HG02943 (cell line): ENCODE data around the gene FAM171A2.
"Not testable (repeated sequence)": the region's sequence is repeated elsewhere in the genome, so short reads cannot be mapped to it uniquely, and the experiment has no call there.

Source experiments
- ATAC-seq: cut with Tn5 transposase; IDR thresholded peaks from one replicate; pipeline ENCODE4 v1.9.1; 2021; ENCODE audit warnings: mild to moderate bottlenecking, low read depth, moderate library complexity; ENCODE audit not compliant: unreplicated experiment

Gene FAM171A2

DNA sequence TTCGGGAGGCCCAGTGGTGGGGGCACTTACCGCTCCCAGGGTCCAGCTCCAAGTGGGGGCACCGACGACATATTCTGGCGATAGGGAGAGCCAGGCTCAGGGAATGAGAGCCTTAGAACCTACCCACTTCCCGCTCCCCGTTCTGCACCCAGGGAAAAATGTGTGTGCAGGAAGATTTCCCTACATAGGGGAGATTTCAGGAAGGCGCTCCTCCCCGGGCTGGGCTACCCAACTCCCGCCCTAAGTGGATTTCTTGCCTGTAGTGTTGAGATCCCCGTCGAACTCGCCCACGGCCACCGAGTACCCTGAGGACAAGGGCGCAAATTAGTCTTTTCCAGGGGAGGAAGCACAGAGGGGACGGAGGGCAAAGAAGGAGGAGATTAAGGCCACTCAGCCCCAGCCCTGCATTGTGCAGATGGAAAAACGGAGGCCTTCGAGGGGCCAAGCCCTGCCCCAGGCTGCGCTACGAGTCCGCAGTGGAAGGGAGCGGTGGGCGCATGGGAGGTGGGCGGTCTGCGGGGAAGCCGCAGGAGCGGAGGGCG lies 20.7 kb upstream of the FAM171A2 start:
- ATAC-seq, result no peak

DNA sequence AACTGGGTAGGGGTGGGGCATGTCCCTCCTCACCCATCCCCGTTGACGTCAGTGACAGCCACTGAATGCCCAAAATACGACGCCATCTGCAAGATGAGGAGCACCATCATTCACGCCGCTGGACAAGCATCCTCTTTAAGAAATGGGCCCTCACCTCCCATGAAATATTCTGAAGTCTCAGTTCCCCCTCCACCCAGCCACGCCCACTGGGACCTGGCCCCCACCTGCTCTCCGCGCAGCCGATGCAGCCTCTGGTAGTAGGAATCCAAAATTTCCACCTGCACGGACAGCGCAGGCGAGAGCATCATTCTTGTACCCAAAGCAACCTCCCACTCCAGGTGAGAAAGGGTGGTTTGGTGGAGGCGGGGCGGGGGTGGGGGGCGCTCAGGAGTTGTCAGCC lies 20.2 kb upstream of the FAM171A2 start:
- no peak for ATAC-seq

DNA sequence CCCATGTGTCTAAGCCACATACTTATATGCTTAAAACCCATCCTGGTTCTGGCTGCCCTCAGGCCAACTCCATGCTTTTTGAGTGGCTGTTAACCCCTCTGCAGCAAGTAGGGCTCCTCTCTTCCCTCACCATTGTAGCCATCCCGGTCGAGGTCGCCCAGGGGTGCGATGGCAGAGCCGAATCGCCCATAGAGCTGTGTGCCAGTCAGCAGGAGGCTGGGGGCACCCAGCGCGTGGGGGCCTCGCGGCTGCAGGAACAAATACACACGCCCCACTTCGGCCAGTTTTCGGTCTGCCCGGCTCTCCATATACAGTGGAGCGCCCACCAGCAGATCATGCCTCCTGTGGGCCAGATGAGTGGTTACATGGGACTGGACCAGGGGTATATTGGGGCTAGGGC lies 19.7 kb upstream of the FAM171A2 start:
- no peak for ATAC-seq

DNA sequence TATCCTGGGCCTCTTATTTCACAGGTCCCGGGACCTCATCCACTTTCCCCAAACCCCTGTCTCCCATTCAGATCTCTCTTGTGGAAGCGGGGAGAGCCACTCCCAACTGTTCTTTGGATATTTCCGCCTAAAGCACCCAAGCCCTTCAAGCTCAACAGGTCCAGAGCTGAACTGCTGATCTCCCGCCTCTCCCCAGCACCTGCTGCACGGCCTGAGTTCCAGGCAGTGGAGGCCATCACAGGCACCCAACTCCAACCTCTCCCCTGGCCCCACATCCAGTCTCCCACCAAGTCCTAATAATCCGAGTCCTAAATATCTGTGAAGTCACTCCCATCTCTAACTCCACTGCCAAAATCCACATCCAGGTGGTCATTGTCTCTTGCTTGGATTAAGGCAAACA lies 19.3 kb upstream of the FAM171A2 start:
- no peak for ATAC-seq

DNA sequence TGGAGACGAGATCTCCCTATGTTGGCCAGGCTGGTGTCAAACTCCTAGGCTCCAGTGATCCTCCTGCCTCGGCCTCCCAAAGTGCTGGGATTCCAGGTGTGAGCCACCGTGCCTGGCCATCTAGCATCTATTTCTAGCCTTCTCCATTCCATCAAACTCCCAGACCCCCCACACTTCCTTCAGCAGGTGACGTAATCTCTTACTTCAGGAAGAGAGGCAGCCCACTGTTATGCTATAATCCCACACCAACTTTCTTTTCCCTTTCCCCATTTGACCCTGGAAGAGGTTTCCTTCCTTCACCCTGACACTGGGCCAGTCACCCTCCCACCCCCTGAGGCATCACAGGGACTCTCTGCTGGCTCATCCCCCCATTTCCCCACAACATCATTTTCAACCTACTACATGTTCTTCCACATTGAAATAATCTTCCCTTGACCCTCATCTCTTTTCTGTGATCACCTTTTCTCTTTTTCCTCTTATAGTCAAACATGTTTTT lies 18.2 kb upstream of the FAM171A2 start:
- ATAC-seq, result no peak

DNA sequence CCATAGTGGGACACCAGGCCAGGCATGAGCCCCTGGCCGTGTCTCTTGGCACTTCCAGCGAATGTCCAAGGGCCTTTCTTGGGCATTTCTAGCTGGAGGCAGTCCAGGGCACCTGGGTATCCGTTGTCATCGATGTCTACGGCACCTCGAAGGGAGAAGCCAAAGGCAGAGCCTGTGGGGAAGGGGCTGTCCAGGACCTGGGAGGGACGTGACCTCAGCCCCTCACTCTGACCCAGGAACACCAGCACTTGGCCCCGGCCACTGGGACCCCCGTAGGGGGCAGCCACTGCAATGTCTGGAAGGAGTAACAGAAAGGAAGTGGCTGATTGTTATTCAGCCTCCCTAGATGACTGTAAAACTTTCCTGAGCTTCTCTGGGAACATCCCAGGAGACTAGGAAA lies 17.1 kb upstream of the FAM171A2 start:
- no peak for ATAC-seq

DNA sequence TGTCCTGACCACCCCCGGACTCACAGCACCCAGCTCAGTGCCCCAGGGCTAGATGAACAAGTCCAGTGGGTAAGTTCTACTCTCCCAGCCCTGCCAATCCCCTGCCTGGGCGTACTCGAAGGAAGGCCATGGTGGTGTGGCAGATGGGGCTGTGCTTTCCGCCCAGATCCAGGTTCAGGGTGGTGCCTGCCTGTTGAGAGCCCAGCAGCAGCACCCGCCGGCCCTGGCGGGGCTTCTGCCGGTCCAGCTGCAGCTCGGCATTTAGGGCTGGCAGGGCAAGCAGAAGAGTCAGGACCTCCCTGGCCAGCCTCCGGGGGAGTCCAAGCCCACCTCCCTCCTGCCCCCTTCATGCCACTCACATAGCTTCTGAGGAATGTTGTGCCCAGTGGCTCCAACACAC lies 16.2 kb upstream of the FAM171A2 start:
- no peak for ATAC-seq

DNA sequence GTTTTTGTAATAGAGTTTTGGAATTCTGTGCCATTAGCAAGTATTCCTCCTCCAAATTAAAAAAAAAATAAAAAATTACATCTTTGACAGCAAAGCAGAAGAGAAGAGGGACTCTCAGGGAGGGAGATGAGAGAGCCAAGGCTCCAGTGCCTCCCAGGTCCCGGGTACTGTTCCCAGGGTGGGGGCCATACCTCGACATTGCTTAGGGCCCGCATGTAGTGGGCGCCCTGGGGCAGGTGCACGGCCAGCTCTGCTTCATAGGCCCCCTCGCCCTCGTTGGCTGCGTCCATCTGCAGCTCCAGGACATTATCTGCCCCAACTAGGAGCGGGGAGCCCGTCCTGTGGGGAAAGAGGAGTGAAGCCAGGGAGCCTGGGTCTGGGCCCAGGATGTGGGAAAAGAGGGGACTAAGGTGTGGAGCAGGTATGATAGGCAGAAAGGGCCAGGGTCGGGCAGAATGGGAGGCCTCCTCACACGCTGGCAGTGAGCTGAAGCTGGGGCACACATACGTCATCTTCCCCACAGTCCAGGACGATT lies 14.6 kb upstream of the FAM171A2 start:
- ATAC-seq, result no peak

DNA sequence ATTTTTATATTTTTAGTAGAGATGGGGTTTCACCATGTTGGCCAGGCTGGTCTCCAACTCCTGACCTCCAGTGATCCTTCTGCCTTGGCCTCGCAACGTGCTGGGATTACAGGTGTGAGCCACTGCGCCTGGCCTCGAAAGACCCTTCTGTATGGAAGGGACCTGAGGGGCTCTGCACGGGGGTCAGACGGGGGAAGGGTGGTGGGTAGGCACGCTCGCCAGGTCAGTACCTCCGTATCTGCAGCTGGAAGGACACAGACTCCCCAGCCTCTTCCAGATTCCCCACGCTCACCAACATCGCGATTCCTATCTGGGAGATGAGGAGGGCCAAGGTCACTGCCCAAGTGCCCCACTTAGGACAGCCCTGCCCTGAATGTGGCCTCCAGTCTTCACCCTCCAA lies 13.1 kb upstream of the FAM171A2 start:
- no peak for ATAC-seq

DNA sequence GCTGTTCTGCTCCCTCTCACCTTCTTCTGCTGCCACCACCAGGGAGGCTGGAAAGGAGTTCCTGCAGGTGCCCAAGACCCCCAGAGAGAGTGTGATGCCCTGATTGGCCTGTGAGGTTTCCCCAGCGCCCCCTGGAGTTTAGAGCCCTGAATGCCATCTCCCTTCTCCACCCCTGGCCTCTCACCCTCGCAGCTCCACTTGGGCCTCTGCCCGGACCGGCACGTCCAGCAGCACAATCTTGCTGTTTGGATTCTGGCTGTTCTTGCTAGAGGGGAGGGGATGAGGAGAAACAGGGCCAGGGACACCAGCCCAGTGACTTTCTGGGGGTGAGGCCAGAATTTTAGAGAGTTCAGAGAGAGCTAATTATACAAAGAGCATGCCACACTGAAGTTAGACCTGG lies 12.5 kb upstream of the FAM171A2 start:
- no peak for ATAC-seq

DNA sequence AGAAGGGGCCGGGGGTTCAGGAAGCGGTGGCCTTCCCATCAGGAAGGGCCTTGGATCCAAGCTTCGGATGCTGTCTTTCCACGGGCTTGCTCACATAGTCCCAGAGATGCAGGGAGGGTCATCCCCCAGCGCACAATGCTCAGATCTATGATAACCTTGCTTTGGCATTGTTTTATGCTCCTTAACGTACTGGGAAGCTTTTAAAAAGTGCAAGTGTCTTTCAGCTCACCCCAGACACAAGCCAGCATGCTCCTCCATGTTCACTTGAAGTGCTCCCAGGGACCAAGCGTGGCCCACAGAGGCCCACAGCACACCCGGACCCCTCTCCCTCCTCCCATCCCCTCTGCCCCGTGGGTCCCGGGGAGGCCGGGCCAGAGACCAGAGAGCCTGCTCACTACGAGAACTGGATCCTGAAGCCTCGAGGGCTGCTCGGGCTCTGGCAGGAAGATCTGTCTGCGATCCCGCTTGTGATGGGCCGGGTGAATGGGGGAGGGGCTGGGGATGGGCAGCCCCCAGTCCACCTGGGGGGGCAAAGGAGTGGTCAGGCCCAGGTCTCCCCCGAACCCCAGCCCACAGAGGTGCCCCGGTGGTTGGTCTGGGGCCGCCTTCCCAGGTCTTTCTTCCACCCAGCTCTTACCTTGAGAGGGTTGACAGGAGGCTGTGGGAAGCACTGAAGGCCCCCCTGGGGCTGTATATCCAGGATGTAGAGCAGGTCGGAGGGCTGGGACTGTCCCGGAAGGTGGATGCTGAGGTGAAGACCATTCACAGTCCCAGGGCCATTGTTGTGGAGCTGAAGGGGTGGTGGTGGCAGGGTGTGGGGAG lies 11.8 kb upstream of the FAM171A2 start:
- no peak for ATAC-seq

DNA sequence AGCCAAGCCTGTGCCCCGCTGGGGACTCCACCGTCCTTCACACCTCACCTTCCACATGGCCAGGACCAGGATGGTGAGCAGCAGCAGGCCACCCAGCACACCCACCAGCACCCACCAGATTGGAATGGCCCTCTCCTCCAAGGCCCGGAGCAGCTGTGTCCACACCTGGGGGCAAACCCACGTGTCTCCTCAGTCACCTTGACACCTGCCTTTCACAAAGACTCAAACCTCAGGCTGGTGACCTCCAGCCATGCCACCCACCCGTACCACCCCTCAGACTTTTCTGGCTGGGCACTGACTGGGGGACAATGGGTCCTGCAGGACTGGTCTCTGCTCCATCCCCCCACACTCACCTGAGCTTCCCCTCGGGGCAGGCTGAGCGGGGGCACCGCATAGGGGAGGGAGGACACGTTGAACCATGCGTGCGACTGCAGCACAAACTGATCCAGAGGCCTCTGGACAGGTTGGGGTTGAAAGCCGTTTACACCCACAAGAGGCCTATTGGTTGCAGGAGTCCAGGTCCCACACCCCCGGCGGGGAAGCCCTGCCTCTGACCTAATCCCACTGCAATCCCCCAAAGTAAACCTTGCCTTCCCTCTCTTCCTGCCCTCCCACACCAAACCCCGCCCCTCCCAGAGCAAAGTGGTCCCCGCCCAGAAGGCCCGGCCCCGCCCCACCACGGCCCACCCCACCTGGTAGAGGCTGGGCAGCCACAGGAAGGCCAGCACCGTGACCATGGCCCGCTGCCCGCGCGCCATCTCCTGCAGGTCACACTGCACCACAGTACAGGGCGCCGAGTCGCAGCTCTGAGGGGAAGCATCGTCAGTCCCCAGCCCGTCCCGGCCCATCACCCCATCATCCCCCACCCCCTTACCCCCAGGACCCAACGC lies 10.9 kb upstream of the FAM171A2 start:
- ATAC-seq, result no peak

DNA sequence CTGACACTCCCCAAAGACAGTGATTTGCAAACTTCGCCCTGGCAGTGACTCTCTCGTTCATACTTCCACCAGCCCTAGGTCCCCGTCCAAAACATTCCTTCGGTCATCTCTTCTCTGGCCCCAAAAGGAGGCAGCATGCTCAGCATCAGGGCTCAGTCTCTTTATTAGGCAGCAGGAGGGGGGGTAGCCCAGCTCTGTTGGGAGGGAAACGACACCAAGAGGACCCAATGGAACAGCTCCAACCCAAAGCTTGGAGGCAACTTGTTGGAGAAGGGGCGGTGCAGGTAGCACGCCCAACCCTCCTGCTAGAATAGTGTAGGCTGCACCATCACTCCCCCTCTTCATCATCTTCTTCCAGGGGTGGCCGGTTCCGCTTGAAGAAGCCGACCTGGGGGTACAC lies 8.4 kb upstream of the FAM171A2 start:
- ATAC-seq, result no peak

DNA sequence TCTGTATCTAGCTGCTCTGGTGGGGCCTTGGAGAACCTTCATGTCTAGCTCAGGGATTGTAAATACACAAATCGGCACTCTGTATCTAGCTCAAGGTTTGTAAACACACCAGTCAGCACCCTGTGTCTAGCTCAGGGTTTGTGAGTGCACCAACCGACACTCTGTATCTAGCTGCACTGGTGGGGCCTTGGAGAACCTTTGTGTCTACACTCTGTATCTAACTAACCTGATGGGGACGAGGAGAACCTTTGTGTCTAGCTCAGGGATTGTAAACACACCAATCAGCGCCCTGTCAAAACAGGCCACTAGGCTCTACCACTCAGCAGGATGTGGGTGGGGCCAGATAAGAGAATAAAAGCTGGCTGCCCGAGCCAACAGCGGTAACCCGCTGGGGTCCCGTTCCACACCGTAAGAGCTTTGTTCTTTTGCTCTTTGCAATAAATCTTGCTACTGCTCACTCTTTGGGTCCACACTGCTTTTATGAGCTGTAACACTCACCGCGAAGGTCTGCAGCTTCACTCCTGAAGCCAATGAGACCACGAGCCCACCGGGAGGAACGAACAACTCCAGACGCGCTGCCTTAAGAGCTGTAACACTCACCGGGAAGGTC lies 5.9 kb upstream of the FAM171A2 start:
- not testable (repeated sequence) for ATAC-seq

DNA sequence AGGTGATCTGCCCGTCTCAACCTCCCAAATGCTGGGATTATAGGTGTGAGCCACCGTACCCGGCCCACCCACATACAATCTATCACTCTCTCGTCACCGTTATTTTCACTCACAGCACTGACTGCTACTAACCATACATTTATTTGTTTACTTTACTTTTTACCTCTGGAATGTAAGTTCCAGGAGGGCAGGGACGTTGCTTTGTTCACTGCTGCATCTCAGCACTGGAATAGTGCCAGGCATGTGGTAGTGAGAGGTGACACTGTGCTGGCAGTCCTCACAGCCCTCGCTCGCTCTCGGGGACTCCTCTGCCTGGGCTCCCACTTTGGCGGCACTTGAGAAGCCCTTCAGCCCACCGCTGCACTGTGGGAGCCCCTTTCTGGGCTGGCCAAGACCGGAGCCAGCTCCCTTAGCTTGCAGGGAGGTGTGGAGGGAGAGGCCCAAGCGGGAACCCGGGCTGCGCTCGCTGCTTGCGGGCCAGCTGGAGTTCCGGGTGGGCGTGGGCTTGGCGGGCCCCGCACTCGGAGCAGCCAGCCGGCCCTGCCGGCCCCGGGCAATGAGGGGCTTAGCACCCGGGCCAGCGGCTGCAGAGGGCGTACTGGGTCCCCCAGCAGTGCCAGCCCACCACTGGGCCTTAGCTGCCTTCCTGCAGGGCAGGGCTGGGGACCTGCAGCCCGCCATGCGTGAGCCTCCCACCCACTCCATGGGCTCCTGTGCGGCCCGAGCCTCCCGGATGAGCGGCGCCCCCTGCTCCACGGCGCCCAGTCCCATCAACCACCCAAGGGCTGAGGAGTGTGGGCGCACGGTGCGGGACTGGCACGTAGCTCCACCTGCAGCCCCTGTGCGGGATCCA lies 5.0 kb upstream of the FAM171A2 start:
- not testable (repeated sequence) for ATAC-seq

DNA sequence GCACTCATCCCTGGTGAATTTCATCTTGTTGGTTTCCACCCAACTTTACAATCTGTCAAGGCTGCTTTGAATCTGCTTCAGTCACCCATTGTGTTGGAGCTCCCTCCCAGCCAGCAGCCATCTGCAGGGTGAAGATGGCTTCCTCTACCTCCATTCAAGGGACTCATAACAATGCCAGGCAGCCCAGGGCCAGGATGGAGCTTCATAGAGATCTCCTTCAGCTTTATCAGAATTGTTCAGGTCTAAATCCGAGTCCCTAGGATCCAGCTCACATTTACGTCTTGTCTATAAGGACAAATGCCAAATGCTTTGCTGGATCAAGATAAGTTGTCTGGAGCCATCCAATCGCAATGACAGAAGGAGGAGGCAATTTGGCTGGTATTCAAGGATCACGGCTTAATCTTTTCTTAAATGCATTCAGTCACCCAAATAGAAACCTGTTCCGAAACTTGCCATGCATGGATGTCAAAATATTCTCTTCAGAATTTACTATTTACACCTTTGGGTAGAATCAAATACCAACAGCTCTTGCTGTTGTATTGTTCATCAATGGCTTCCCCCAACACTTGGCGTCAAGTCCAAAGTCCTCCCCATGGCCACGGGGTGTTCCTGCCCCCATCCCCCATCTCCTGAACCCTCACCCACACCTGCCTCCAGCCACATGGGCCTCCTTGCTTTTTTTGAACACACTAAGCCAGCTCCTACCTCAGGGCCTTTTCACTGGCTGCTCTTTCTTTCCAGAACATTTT lies 3.8 kb upstream of the FAM171A2 start:
- ATAC-seq, result no peak

DNA sequence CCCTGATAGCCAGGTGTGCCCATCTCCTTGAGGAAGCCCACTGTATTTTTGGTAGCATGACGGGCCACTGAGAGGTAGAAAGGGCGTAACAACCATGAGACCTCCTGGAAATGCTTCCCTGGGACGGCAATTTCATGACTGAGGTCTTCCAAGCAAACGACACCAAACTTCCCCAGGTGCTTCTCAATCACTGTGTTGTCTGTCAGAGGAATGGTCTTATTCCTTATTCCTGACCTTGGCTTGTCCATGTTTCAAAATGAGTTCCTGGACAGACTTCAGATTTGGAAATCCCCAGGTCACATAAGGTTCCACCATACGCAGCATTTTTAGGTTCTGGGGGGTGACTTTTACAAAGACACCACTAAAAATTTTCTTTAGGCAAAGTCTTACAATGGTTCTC lies 1.4 kb upstream of the FAM171A2 start:
- ATAC-seq, result not testable (repeated sequence)

DNA sequence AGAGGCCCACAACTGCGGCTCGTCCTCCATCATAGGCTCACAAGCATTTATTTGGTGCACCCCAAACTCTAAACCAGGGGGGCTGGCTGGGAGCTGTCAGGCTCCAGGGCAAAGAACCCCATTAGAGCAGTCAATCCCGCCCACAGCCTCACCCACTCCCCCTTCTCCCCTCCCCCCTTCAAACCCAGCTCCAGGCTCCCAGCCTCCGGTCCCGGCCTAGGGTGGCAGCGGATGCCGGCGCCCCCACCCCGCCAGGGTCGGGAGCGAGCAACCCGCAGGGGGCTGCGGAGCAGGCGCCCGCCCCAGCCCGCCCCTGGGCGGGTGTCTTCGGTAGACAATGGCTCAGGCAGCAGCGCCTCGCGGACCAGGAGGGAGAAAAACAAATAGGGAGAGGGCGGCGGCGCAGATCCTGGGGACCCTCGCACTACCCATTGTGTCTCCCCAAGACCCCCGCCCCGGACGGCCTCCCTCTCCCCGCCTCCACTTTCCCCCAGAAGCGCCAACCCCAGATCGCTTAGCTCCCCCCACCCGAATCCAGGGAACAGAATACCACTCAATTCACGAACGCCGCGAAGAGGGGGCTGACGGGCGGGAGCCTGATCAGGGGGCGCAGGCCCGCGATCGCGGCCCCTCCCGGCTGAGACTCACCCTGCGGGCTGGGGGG lies 572 bp downstream of the FAM171A2 start:
- no peak for ATAC-seq
